Gastroesophageal sphincter (tissue), 4 donors: ENCODE measurements around the gene MUC5AC. TPM values are rescaled to one million over a fixed set of nuclear protein-coding genes. Genes with fewer than 3 reads are reported as not detected.

Experiments used
- ATAC-seq: fragments of 150-250 bp; one replicate; pipeline ENCODE4 v1.9.1; 2016; ENCODE audit warnings: mild to moderate bottlenecking, moderate library complexity
- H3K27ac ChIP-seq, 4 donors: fragments of 200-600 bp; sonication (generic) in 3 of 4; 1 replicate in 3 of 4; 2 replicates in 1 of 4; pipeline ENCODE4 v1.5.1; 2016 to 2019
- H3K27me3 ChIP-seq: fragments of 200-600 bp; sonication (generic); one replicate; pipeline ENCODE4 v1.5.1; 2019
- H3K36me3 ChIP-seq, 2 donors: fragments of 200-600 bp; sonication (generic); one replicate each; pipeline ENCODE4 v1.5.1; 2019; ENCODE audit warnings: control low read depth in 1 of 2
- H3K4me1 ChIP-seq, 3 donors: fragments of 200-600 bp; sonication (generic); 1 replicate in 2 of 3; 2 replicates in 1 of 3; pipeline ENCODE4 v1.5.1; 2016 to 2019; ENCODE audit warnings: control low read depth in 2 of 3
- H3K4me3 ChIP-seq, 2 donors: fragments of 200-600 bp; sonication (generic); one replicate each; pipeline ENCODE4 v1.5.1; 2019; ENCODE audit warnings: mild to moderate bottlenecking in 1 of 2, moderate library complexity in 1 of 2
- H3K9me3 ChIP-seq, 3 donors: fragments of 200-600 bp; sonication (generic); one replicate each; pipeline ENCODE4 v1.5.1; 2017 to 2019; ENCODE audit warnings: control low read depth in 2 of 3
- CTCF ChIP-seq, 4 experiments: fragments of 200-600 bp in 2 of 4; fragments of 450-650 bp in 2 of 4; sonication (generic) in 1 of 4; IDR thresholded peaks; one replicate each; pipeline ENCODE4 v1.5.1; 2017 to 2019; ENCODE audit warnings: antibody characterized with exemption in 4 of 4, mild to moderate bottlenecking in 2 of 4, moderate library complexity in 2 of 4
- EP300 ChIP-seq: sonication (generic); formaldehyde crosslinking; IDR thresholded peaks from one replicate; pipeline ENCODE4 v1.6.1; 2017; ENCODE audit warnings: antibody characterized with exemption, mild to moderate bottlenecking
- POLR2A ChIP-seq, 2 donors: fragments of 450-650 bp; IDR thresholded peaks; one replicate each; pipeline ENCODE4 v1.6.1; 2017; ENCODE audit warnings: antibody characterized with exemption in 2 of 2, mild to moderate bottlenecking in 2 of 2, moderate library complexity in 1 of 2
- POLR2AphosphoS5 ChIP-seq: sonication (generic); formaldehyde crosslinking; IDR thresholded peaks from one replicate; pipeline ENCODE4 v1.6.1; 2017; ENCODE audit warnings: antibody characterized with exemption
- WGBS, 2 donors: methylation state at CpG; one replicate each; pipeline ENCODE4 v1.1.5; 2018; ENCODE audit warnings: low coverage in 1 of 2; 5-methylcytosine and 5-hydroxymethylcytosine counted together
- total RNA-seq, 4 donors: library from RNA; depleted of rRNA; stranded (reverse); fragments of >200 nt; gene quantifications; one replicate each; pipeline ENCODE4 v1.1.0, GENCODE V29; 2016

Gene MUC5AC
- total RNA-seq, 4 donors from 2014 or later = 0.02 to 0.31 TPM; not detected in 2

- no peak for ATAC-seq
- TF ChIP-seq EP300 (no peak), CTCF (IDR thresholded peaks at IDR 0.05) (no peak)
- no peaks in the 10 kb centered on the region for H3K36me3 ChIP-seq
- no peak within 1 kb of the TSS for H3K4me3 ChIP-seq
- H3K9me3 ChIP-seq = no peaks in the 10 kb centered on the region
- H3K27ac ChIP-seq = no peak within 1 kb of the TSS
- peaks cover 97% of the 10 kb centered on the region for H3K27me3 ChIP-seq
- no peaks in the 10 kb centered on the region for H3K4me1 ChIP-seq
- WGBS, 2 donors = no CpG with 5 or more reads among the region's 36 CpGs
Measured at GRCh38 chr11:1222491-1223345, 65.0 kb downstream of the MUC5AC start, which contains the start of gene MUC5B. TSS of gene MUC5B (plus strand) at chr11:1223066. CDS start at chr11:1223124, 58 bp downstream.

- no peak for TF ChIP-seq EP300
- TF ChIP-seq CTCF (IDR thresholded peaks at IDR 0.05) = no peak
- no peak for TF ChIP-seq POLR2A (IDR thresholded peaks at IDR 0.05)
- no peak for TF ChIP-seq POLR2AphosphoS5
- Histone ChIP-seq H3K27me3 (peaks cover 100% of the 10 kb centered on the region), H3K27ac (no peak overlapping the region), H3K4me1 (no peaks in the 10 kb centered on the region), H3K9me3 (no peaks in the 10 kb centered on the region), H3K36me3 (no peaks in the 10 kb centered on the region), H3K4me3 (no peak overlapping the region)
- ATAC-seq = no peak
- 40% methylated on average over 1 of the region's 22 CpGs; no CpG with 5 or more reads in 1 of the 2 donors for WGBS, 2 donors
Measured at GRCh38 chr11:1223346-1224110, 65.8 kb downstream of the MUC5AC start.

GRCh38 chr11:1224111-1224490 is 66.3 kb downstream of the MUC5AC start:
- TF ChIP-seq POLR2AphosphoS5 (no peak), EP300 (no peak), CTCF (IDR thresholded peaks at IDR 0.05) (no peak), POLR2A (IDR thresholded peaks at IDR 0.05) (no peak)
- no peak for ATAC-seq
- Histone ChIP-seq H3K4me3 (no peak overlapping the region), H3K36me3 (no peaks in the 10 kb centered on the region), H3K9me3 (no peaks in the 10 kb centered on the region), H3K4me1 (no peaks in the 10 kb centered on the region), H3K27ac (no peak overlapping the region), H3K27me3 (peaks cover 100% of the 10 kb centered on the region)
- no CpG with 5 or more reads among the region's 7 CpGs for WGBS, 2 donors

GRCh38 chr11:1224491-1225385 is 67.0 kb downstream of the MUC5AC start:
- ATAC-seq = no peak
- Histone ChIP-seq H3K27ac (no peak overlapping the region), H3K27me3 (peaks cover 100% of the 10 kb centered on the region), H3K9me3 (no peaks in the 10 kb centered on the region), H3K4me1 (no peaks in the 10 kb centered on the region), H3K4me3 (no peak overlapping the region), H3K36me3 (no peaks in the 10 kb centered on the region)
- TF ChIP-seq CTCF (IDR thresholded peaks at IDR 0.05) (no peak), POLR2AphosphoS5 (no peak), POLR2A (IDR thresholded peaks at IDR 0.05) (no peak), EP300 (no peak)
- WGBS, 2 donors = no CpG with 5 or more reads among the region's 27 CpGs
